COLO829 (cell line): ENCODE measurements around the gene THAP8.
"Not testable (repeated sequence)": the region's sequence is repeated elsewhere in the genome, so short reads cannot be mapped to it uniquely, and the experiment has no call there.

Source experiments
- DNase-seq: peaks from one replicate; pipeline ENCODE4 v3.0.0; 2012; ENCODE audit warnings: low spot score

Gene THAP8

DNA sequence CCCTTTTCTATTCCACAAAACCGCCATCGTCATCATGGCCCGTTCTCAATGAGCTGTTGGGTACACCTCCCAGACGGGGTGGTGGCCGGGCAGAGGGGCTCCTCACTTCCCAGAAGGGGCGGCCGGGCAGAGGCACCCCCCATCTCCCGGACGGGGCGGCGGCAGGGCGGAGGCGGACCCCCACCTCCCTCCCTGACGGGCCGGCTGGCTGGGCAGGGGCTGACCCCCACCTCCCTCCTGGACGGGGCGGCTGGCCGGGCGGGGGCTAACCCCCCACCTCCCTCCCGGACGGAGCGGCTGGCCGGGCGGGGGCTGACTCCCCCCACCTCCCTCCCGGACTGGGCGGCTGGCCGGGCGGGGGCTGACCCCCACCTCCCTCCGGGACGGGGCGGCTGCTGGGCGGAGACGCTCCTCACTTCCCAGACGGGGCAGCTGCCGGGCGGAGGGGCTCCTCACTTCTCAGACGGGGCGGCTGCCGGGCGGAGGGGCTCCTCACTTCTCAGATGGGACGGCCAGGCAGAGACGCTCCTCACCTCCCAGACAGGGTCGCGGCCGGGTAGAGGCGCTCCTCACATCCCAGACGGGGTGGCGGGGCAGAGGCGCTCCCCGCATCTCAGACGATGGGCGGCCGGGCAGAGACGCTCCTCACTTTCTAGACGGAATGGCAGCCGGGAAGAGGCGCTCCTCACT is 14.9 kb upstream of the THAP8 start:
- DNase-seq, result not testable (repeated sequence)

DNA sequence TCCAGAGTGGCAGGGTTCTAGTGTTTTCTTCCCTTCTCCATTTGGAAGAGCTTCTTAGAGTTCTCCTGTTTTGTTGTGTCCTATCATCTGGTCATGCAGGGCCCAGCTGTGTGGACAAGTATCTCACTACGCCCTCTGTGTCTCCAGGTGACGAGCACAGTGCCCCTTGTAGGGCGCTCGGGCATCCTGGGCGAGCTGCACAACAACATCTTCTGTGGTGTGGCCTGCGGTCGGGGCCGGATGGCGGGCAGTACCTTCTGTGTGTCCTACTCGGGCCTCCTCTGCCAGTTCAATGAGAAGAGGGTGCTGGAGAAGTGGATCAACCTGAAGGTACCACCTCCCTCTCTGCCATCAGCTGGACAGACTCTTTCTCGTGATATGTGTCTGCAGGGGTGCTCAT is 13.6 kb upstream of the THAP8 start:
- no peak for DNase-seq

GRCh38 chr19:36064826-36065225 is 10.7 kb upstream of the THAP8 start:
- no peak for DNase-seq

GRCh38 chr19:36061367-36061766 is 7.3 kb upstream of the THAP8 start:
- no peak for DNase-seq

DNA sequence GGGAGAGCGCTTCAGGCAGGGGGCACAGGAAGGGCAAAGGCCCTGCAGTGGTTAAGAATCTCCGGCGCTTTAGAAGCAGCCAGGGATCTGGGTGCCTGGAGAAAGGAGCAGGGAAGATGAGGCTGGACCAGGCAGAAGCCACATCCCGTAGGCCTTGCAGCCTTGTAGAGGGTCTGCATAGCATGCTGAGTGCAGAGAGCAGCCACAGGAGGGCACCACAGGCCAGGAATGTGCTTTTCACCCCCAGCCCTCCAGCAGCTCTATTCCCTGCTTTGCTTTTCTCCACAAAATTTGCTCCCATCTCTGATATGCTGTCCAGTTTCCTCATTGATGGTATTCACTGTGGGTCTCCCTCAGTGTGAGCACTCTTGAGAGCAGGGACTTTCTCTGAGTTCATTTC is 6.3 kb upstream of the THAP8 start:
- peak; percentile 43 for DNase-seq

- no peak for DNase-seq
Measured at GRCh38 chr19:36059180-36059910, 5.3 kb upstream of the THAP8 start.

GRCh38 chr19:36058481-36059179 is 4.5 kb upstream of the THAP8 start:
- no peak for DNase-seq

DNA sequence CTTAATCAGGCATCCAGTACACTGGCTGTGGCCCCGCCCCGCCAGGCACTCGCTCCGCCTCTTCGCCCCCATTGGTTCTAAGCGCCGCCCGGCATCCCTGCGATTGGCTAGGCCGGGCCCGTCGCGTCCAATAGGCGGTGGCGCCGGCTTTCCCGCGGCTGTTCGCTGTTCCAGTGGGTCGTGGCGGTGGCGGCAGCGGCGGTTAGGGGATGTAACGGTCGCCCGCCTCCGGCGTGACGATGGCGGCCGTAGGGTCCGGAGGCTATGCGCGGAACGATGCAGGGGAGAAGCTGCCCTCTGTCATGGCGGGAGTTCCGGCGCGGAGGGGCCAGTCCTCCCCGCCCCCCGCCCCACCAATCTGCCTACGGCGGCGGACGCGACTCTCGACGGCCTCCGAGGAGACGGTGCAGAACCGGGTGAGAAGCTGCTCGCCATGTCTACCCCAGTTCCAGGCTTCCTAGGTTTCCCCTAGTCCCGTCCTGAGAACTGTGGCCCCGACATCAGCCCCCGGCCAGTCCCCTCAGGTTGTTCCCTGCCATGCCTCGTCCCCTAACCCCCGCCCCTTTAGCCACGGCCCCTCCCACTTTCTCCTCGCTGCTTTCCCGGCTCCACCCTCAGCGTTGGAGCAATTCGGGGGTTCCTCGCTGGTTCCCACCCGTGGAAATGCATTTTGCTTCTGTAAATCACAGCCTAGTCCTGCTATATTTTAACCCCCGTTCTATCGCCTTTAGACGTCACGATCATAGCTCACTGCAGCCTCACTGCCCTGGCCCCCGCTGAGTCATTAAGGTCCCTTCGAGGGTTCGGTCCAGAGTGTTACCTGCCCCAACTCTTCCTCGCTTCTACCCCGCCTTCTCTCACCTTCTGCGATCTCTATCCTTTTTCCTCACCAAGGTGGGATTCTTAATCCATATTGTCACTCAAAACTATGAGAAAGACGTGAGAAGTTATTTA is 925 bp upstream of the THAP8 start, which contains the start of gene WDR62:
WDR62 (plus strand) TSS at position 165 of the 954 bp plus-strand sequence; CDS start at position 240, 75 bp downstream.
- peak; percentile 96 for DNase-seq

DNA sequence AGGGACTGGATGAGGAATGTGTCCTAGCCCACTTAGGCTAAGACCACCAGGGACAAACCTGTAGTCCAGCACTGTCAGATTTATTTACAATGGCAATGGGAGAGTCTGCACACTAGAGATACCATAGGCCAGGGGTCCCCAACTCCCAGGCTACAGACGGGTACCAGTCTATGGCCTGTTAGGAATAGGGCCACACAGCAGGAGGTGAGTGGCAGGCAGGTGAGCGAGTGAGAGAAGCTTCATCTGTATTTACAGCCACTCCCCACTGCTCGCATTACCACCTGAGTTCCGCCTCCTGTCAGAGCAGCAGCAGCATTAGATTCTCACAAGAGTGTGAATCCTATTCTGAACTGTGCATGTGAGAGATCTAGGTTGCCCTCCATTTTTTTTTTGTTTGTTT is 2.4 kb downstream of the THAP8 start:
- no peak for DNase-seq

- DNase-seq, result no peak
Measured at GRCh38 chr19:36051236-36051635, 2.8 kb downstream of the THAP8 start.

- DNase-seq, result no peak
Measured at GRCh38 chr19:36049080-36049698, 4.9 kb downstream of the THAP8 start.

DNA sequence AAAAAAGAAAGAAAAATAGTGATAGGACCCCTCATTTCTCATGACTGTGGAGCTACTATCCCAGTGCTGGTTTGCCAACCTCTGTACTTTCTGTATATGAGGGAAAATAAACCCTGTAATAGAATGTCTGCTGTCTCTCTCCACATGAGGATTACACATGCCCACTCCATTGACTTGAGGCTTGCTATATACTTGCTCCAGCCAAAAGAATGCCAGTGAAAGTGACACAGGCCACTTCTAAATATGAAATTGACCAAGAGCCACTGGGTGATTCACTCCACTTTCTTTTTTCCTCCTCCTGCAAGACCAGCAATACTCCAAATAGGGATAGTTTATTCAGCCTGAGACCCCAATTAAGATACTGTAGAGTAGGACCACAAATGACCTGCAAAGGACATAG is 6.2 kb downstream of the THAP8 start:
- DNase-seq, result no peak

GRCh38 chr19:36046443-36047050 is 7.5 kb downstream of the THAP8 start:
- DNase-seq, result no peak

DNA sequence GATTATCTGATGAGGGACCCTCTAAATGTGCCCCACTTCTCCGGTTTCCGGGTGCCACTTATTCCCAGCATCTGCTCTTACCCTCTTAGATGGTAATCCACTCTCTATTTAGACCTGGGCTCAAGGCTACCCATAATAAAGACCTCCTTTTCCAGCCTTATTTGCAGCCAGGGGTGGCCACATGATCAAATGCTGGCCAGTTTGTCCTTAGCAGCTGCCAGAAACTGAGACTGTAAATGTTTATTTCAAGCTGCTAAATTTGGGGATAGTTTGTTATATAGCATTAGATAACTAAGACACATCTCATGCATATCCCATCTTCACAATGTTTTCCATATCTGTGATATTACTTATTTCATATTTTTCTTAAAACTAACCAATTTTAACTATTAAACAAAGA is 10.1 kb downstream of the THAP8 start:
- no peak for DNase-seq

DNA sequence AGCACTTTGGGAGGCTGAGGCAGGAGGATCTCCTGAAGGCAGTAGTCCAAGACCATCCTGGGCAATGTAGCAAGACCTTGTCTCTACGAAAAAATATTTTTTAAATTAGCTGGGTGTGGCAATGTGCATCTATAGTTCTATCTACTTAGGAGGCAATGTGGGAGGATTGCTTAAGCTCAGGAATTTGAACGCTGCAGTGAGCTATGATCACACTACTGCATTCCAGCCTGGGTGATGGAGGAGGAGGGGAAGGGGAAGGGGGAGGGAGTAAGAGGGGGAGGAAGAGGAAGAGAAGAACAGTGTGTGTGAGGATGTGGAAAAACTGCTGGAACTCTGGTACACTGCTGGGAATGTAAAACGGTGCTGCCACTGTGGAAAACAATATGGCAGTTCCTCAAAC is 12.3 kb downstream of the THAP8 start:
- DNase-seq, result no peak

DNA sequence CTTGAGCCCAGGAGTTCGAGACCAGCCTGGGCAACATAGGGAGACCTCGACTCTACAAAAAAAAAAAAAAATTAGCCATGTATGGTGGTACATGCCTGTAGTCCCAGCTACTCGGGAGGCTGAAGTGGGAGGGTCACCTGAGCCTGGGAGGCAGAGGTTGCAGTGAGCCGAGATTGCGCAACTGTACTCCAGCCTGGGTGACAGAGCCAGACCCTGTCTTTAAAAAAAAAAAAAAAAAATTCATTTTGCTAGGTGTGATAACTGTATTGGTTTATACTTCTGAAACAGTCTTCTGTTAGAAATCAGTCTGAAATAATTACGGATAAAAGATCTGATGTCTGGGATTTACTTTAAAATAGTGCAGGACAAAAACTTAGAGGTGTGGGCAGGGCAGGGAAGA is 13.0 kb downstream of the THAP8 start:
- not testable (repeated sequence) for DNase-seq

DNA sequence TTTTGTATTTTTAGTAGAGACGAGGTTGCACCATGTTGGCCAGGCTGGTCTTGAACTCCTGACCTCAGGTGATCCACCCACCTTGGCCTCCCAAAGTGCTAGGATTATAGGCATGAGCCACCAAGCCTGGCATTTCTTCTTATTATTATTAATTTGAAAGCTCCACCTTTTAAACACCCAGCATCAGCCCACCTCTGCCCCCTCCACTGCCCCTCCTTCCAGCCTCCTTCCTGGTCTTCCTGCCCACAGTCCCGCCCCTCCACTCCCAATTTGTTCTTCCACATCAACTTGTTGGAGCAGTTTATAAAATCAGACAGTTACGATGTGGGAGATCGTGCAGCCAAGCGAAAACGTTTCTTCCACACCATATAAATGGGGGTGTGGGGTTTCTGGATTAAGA is 13.6 kb downstream of the THAP8 start:
- DNase-seq, result no peak

- DNase-seq, result peak; percentile 64
Measured at GRCh38 chr19:36032251-36033104, 21.6 kb downstream of the THAP8 start, which contains the start of gene CLIP3. CLIP3 (minus strand) TSS chr19:36032873; CDS start chr19:36032357, 516 bp downstream.

DNA sequence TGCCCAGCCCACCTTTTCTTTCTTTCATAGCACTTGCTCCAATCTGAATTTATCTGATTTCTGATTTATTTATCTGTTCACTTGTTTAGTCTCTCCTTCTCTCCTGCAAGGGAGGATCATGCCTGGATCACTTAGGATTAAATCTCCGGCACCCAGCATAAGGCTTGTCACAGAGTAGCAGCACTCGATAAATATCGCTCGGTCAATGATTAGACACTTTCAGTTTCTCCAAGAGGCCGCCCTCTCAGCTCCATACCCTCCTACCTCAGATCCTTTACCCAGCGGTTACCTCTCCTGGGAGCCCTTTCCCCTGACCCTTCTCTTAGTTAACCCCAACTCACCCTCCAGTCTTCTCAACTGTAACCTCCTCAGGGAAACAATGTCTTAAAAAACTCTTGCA is 22.8 kb downstream of the THAP8 start:
- DNase-seq, result no peak
